Measurements from ENCODE around the gene UMOD. TPM values are rescaled to one million over a fixed set of nuclear protein-coding genes. Genes with fewer than 3 reads are reported as not detected.

UMOD gene
- polyA plus RNA-seq, 1 donor (not counting 4 experiments of a cell fraction or from before 2014, with no cell fraction given) = not detected

DNA sequence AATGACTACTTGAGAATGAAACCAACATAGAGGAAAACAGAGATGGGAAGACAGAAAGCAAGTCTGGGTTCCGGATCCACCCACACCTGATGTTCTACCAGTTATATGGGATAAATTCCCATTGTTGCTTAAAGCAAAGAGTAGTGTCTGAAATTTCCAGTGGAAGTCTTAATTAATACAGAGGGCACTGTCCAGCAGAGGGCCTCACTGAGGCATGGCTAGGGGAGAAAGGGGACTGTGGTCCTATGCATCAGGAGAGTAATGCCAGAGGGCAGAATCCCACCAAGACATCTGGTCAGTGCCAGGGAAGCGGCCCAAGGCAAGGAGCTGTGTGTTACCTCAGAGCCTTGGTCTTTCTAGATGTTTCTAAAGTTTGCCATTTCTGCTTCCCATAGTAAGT is 7.5 kb upstream of the UMOD start:
- Histone ChIP-seq H3K9ac (ENCODE audit: control insufficient read depth, extremely low read depth, insufficient read depth, low read length) (no peak overlapping the region), H3K4me2 (ENCODE audit: control insufficient read depth, extremely low read depth, insufficient read depth, low read depth, low read length) (no peak overlapping the region), H3K4me1 (ENCODE audit: control insufficient read depth, extremely low read depth, insufficient read depth, low read length) (no peaks in the 10 kb centered on the region), H3K9me1 (ENCODE audit: control insufficient read depth, extremely low read depth, insufficient read depth, low read length) (no peaks in the 10 kb centered on the region), H3K27ac (ENCODE audit: control insufficient read depth, insufficient read depth, low read length) (no peak overlapping the region), H3K36me3 (ENCODE audit: control insufficient read depth in 2 of 2, extremely low read depth in 1 of 2, insufficient read depth in 2 of 2, low read length in 2 of 2) (no peaks in the 10 kb centered on the region), H4K20me1 (ENCODE audit: control insufficient read depth, extremely low read depth, insufficient read depth, low read length) (no peaks in the 10 kb centered on the region), H3K4me3 (ENCODE audit: control insufficient read depth in 2 of 3, extremely low read depth in 1 of 3, insufficient read depth in 2 of 3, low read depth in 1 of 3, low read length in 3 of 3) (no peak overlapping the region), H2AFZ (ENCODE audit: control insufficient read depth, low read length) (no peak overlapping the region), H3K79me2 (ENCODE audit: control insufficient read depth, insufficient read depth, low read length) (no peaks in the 10 kb centered on the region), H3K9me3 (ENCODE audit: control insufficient read depth, low read depth, low read length) (no peaks in the 10 kb centered on the region), H3K27me3 (ENCODE audit: control insufficient read depth, extremely low read depth, insufficient read depth, low read length) (no peaks in the 10 kb centered on the region)
- TF ChIP-seq CTCF (optimal IDR thresholded peaks at IDR 0.05 in 1 of 3, IDR thresholded peaks at IDR 0.05 in 1 of 3, conservative IDR thresholded peaks at IDR 0.05 in 1 of 3; ENCODE audit: extremely low read depth in 1 of 3, insufficient read depth in 2 of 3, low read length in 3 of 3) = no peak
- TF ChIP-seq EZH2 (IDR thresholded peaks at IDR 0.05; ENCODE audit: low read length) = no peak
- dilution Hi-C loops (cut with MboI; ENCODE audit: extremely low pct_ligation_motif_present, low sequenced_read_pairs) = no loop called here
- no peak for DNase-seq (ENCODE audit: low read depth, low spot score)
- no peak for FAIRE-seq

GRCh38 chr16:20355114-20355782 is 2.7 kb upstream of the UMOD start:
- no peak for FAIRE-seq
- TF ChIP-seq CTCF (optimal IDR thresholded peaks at IDR 0.05 in 1 of 3, IDR thresholded peaks at IDR 0.05 in 1 of 3, conservative IDR thresholded peaks at IDR 0.05 in 1 of 3; ENCODE audit: extremely low read depth in 1 of 3, insufficient read depth in 2 of 3, low read length in 3 of 3) (no peak), EZH2 (IDR thresholded peaks at IDR 0.05; ENCODE audit: low read length) (no peak)

More at GRCh38 chr16:20355114-20355782, 2.7 kb upstream of the UMOD start:
- H3K36me3 ChIP-seq (ENCODE audit: control insufficient read depth in 2 of 2, extremely low read depth in 1 of 2, insufficient read depth in 2 of 2, low read length in 2 of 2) = no peaks in the 10 kb centered on the region
- no peaks in the 10 kb centered on the region for H3K4me1 ChIP-seq (ENCODE audit: control insufficient read depth, extremely low read depth, insufficient read depth, low read length)
- H3K79me2 ChIP-seq (ENCODE audit: control insufficient read depth, insufficient read depth, low read length) = no peaks in the 10 kb centered on the region
- H3K27me3 ChIP-seq (ENCODE audit: control insufficient read depth, extremely low read depth, insufficient read depth, low read length) = no peaks in the 10 kb centered on the region
- no peak overlapping the region for H2AFZ ChIP-seq (ENCODE audit: control insufficient read depth, low read length)
- no peaks in the 10 kb centered on the region for H4K20me1 ChIP-seq (ENCODE audit: control insufficient read depth, extremely low read depth, insufficient read depth, low read length)
- no peak overlapping the region for H3K4me3 ChIP-seq (ENCODE audit: control insufficient read depth in 2 of 3, extremely low read depth in 1 of 3, insufficient read depth in 2 of 3, low read depth in 1 of 3, low read length in 3 of 3)
- H3K4me2 ChIP-seq (ENCODE audit: control insufficient read depth, extremely low read depth, insufficient read depth, low read depth, low read length) = no peak overlapping the region
- no peak overlapping the region for H3K9ac ChIP-seq (ENCODE audit: control insufficient read depth, extremely low read depth, insufficient read depth, low read length)
- no peak for DNase-seq (ENCODE audit: low read depth, low spot score)
- no peaks in the 10 kb centered on the region for H3K9me1 ChIP-seq (ENCODE audit: control insufficient read depth, extremely low read depth, insufficient read depth, low read length)
- no peak overlapping the region for H3K27ac ChIP-seq (ENCODE audit: control insufficient read depth, insufficient read depth, low read length)
- H3K9me3 ChIP-seq (ENCODE audit: control insufficient read depth, low read depth, low read length) = no peaks in the 10 kb centered on the region
- dilution Hi-C loops (cut with MboI; ENCODE audit: extremely low pct_ligation_motif_present, low sequenced_read_pairs) = no loop called here

Measured in keratinocyte (primary cell).